ENCODE data around the gene NELL2. TPM values are rescaled to one million over a fixed set of nuclear protein-coding genes. Genes with fewer than 3 reads are reported as not detected.
"Not testable (repeated sequence)": the region's sequence is repeated elsewhere in the genome, so short reads cannot be mapped to it uniquely, and the experiment has no call there.

Gene NELL2
- polyA plus RNA-seq, 3 donors, result 13.4 to 19.7 (median 17.5) TPM

DNA sequence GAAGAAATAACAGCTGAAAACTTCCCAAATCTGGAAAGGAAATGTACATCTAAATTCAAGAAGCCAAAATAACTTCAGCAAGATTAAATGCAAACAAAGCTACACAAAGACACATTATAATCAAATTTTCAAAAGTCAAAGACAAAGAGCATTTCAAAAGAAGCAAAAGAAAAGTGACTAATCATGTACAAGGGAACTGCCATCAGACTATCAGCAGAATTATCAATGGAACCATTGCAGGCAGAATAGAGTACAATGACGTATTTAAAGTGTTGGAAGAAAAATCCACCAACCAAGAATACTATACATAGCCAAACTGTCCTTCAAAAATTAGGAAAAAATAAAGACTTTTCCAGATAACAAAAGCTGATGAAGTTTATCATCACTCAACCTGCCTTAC lies 147.5 kb downstream of the NELL2 start:
- DNase-seq (ENCODE audit: extremely low read depth in 1 of 11, low read depth in 9 of 11, low spot score in 4 of 11), result no peak

- DNase-seq (ENCODE audit: extremely low read depth in 1 of 11, low read depth in 9 of 11, low spot score in 4 of 11), result no peak
Observed at GRCh38 chr12:44720265-44720664, 155.8 kb downstream of the NELL2 start.

GRCh38 chr12:44717612-44718011 lies 158.5 kb downstream of the NELL2 start:
- DNase-seq (ENCODE audit: extremely low read depth in 1 of 11, low read depth in 9 of 11, low spot score in 4 of 11), result no peak

GRCh38 chr12:44716711-44717110 lies 159.4 kb downstream of the NELL2 start:
- DNase-seq (ENCODE audit: extremely low read depth in 1 of 11, low read depth in 9 of 11, low spot score in 4 of 11), result no peak

- no peak for DNase-seq (ENCODE audit: extremely low read depth in 1 of 11, low read depth in 9 of 11, low spot score in 4 of 11)
Observed at GRCh38 chr12:44711736-44712135, 164.4 kb downstream of the NELL2 start.

- no peak for DNase-seq (ENCODE audit: extremely low read depth in 1 of 11, low read depth in 9 of 11, low spot score in 4 of 11)
Observed at GRCh38 chr12:44709166-44709565, 166.9 kb downstream of the NELL2 start.

GRCh38 chr12:44708218-44708617 lies 167.9 kb downstream of the NELL2 start:
- no peak for DNase-seq (ENCODE audit: extremely low read depth in 1 of 11, low read depth in 9 of 11, low spot score in 4 of 11)

DNA sequence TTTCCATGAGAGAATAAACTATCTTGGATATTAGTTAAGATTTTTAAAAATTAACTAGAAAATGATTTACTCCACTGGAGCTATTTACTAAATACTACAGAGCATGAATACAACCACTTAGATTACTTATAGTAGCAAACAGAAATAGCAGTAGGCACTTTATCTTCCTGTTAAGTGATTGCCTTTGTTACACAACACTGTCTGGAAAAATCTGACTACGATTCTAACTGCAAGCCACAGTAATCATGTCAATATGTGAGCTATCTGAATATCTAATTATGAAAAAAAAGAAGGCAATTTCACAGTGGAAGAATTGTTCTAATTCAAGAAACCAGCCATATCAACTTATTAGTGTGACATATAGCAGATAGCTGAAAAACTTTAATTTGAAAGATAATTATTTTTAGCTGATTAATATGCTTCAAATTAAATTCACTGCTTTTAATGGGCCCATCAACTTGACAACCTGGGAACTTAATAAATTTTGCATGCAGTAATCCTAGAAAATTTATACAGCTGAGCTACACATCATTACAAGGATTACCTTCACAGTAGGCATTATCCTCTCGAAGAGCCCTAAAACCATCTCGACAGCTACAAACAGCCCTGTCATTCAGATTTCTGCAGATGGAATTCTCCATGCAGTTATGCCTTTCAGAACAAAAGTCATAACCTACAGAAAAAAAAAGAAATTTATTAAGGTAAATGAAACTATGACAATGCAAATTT lies 172.8 kb downstream of the NELL2 start:
- DNase-seq (ENCODE audit: extremely low read depth in 1 of 11, low read depth in 9 of 11, low spot score in 4 of 11), result no peak

DNA sequence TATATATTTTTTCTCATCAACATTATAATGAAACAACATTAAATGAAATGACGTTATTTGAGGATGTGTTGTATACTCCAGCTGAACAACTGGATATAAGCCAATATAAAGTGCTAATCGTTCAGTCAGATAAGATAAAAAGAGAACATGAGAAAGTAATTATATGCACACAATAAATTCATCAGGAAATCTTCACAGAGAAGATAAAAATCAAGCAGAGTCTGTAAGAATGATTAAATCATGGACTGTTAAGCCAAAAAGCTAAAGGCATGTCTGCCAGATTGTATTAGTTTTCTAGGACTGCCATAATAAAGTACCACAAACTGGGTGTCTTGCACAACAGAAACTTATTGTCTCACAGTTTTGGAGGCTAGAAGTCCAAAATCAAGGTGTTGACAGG lies 178.6 kb downstream of the NELL2 start:
- DNase-seq (ENCODE audit: extremely low read depth in 1 of 11, low read depth in 9 of 11, low spot score in 4 of 11), result no peak

DNA sequence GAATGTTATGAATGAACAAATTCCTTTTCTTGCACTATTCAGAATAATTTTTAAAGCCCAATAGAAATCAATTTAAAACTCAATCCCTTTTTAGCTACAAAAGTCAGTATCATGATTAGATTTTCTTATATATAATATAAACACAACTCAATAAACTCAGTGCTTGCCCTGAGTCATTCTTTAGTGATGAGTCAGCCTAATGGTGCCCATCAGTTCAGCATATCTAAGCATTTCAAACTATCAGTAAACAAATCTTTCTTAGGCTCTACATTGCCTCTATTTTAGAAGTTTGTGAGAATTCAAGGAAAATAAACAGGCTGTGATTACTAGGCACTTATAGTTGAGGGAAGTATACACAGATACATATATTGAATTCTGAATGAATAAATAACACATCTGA lies 179.6 kb downstream of the NELL2 start:
- DNase-seq (ENCODE audit: extremely low read depth in 1 of 11, low read depth in 9 of 11, low spot score in 4 of 11), result no peak

DNA sequence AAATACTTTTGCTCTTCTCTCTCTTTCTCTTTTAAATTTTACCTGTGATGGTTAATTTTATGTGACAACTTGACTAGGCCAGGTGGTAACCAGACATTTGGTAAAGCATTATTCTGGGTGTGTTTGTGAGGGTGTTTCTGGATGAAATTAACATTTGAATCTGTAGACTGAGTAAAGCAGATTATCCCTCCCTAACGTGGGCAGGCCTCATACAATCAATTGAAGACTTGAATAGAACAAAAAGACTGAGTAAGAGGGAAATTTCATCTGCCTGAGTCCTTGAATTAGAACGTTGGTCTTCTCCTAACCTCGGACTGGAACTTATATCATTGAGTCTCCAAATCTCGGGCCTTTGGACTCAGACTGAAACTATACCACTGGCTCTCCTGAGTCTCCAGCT lies 182.1 kb downstream of the NELL2 start:
- DNase-seq (ENCODE audit: extremely low read depth in 1 of 11, low read depth in 9 of 11, low spot score in 4 of 11), result no peak

DNA sequence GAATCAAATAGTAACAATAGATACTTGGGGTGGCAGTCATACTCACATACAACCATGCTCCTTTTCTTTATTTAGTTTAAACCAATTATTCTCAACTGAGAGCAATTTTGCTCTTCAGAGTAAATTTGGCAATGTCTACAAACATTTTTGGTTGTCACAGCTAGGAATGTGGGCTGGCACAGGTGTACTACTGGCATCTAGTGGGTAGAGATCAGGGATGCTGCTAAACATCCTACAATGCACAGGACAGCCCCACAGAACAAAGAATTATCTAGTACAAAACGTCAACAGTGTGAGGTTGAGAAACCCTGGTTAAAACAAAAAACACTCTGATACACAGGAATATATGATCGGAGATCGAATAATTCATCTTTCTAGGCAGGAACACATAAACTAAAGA lies 186.5 kb downstream of the NELL2 start:
- DNase-seq (ENCODE audit: extremely low read depth in 1 of 11, low read depth in 9 of 11, low spot score in 4 of 11), result no peak

DNA sequence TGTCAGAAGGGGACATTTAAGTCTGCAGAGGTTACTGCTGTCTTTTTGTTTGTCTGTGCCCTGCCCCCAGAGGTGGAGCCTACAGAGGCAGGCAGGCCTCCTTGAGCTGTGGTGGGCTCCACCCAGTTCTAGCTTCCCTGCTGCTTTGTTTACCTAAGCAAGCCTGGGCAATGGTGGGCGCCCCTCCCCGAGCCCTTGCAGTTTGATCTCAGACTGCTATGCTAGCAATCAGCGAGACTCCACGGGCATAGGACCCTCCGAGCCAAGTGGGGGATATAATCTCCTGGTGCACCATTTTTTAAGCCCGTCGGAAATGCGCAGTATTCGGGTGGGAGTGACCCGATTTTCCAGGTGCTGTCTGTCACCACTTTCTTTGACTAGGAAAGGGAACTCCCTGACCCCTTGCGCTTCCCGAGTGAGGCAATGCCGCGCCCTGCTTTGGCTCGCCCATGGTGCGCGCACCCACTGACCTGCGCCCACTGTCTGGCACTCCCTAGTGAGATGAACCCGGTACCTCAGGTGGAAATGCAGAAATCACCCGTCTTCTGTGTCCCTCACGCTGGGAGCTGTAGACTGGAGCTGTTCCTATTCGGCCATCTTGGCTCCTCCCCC lies 189.2 kb downstream of the NELL2 start:
- DNase-seq (ENCODE audit: extremely low read depth in 1 of 11, low read depth in 9 of 11, low spot score in 4 of 11), result not testable (repeated sequence)

DNA sequence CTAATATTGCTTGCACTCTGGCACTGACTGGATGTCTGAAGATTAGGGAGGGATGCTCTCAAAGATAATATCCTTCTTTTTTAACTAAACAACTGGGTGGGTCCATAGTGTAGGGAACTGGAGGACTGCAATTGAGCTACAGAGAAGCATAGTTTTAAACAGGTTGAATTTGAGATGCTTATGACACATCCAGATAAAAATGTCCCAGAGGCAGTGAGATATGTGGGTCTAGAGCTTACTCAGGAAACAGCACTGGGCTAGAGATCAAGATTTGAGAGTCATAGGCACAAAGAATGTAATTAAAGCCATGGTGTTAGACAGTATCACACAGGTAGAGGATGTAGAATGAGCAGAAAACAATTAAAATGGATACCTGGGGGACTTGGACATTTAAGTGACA lies 198.4 kb downstream of the NELL2 start:
- DNase-seq (ENCODE audit: extremely low read depth in 1 of 11, low read depth in 9 of 11, low spot score in 4 of 11), result no peak

DNA sequence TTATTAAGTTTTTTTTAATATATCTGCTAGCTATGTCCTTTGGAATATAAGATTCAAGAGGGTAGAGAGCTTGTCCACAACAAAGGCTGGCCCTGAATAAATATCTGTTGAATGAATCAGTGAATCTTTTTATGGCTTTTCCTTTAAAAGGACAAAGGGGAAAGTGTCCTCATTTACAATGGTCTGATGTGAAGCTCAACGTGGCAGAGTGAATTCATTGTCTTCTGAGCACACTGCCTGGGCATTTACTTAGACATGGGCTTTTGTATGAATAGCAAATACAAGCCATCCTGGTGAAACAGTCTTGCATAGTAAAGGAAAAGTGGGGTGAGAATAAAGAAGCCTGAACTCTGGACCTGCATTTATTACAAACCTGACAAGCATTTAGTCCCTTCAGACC lies 201.2 kb downstream of the NELL2 start:
- no peak for DNase-seq (ENCODE audit: extremely low read depth in 1 of 11, low read depth in 9 of 11, low spot score in 4 of 11)

- no peak for DNase-seq (ENCODE audit: extremely low read depth in 1 of 11, low read depth in 9 of 11, low spot score in 4 of 11)
Observed at GRCh38 chr12:44673811-44674210, 202.3 kb downstream of the NELL2 start.

DNA sequence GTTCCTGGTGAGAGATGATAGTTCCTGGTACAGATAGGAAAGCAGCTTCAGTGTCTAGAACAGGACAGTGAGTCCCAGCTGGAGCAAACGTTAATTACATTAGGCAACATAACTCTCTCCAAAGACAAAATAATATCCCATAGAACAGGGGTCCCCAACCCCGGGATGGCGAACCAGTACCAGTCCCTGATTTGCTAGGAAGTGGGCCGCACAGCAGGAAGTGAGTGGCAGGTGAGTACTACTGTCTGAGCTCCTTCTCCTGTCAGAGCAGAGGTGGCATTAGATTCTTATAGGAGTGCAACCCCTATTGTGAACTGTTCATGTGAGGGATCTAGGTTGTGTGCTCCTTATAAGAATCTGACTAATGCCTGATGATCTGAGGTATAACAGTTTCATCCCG lies 204.1 kb downstream of the NELL2 start:
- DNase-seq (ENCODE audit: extremely low read depth in 1 of 11, low read depth in 9 of 11, low spot score in 4 of 11), result no peak

GRCh38 chr12:44668443-44668842 lies 207.7 kb downstream of the NELL2 start:
- no peak for DNase-seq (ENCODE audit: extremely low read depth in 1 of 11, low read depth in 9 of 11, low spot score in 4 of 11)

- no peak for DNase-seq (ENCODE audit: extremely low read depth in 1 of 11, low read depth in 9 of 11, low spot score in 4 of 11)
Observed at GRCh38 chr12:44667461-44667860, 208.7 kb downstream of the NELL2 start.

DNA sequence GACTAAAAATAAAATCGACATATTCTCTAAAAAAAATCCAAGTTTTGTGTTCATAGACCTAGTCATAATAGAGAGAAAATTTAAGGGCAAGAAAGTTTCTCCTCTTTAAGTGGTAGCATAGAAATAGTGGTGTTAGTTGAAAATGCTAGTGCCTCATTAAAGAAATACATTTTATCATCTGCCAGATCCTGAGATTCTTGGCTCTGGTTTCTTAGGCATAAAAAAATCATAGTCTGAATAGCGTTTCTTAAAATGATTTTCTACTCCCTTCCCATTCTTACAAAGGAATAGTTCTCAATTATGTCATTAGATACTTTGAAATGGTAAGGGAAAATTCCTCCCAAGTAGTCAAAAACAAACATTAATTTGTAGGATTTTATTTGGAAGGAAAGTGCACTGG lies 212.8 kb downstream of the NELL2 start:
- no peak for DNase-seq (ENCODE audit: extremely low read depth in 1 of 11, low read depth in 9 of 11, low spot score in 4 of 11)

DNA sequence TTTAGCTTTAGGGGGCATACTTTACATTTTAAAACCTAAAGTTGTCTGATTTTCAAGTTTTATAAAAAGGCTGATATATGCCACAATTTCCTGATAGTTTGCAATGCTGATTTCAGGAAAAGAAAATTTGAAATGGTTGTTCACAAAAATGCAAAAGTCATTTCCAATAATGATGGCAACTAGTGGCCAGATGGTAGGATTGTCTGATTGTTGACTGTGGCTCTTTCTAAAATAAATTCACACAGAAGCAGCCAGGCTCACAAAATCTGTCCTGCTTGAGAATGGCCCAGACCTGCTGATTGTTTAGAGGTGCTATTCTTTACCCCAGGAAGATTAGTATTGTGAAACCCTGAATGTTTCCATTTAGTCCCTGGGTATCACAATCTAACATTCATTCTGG lies 220.3 kb downstream of the NELL2 start:
- DNase-seq (ENCODE audit: extremely low read depth in 1 of 11, low read depth in 9 of 11, low spot score in 4 of 11), result no peak

Measured in renal cortex interstitium (tissue), 11 donors.